ENCODE data around the gene NDUFAF2.
"Not testable (repeated sequence)": the region's sequence is repeated elsewhere in the genome, so short reads cannot be mapped to it uniquely, and the experiment has no call there.

NDUFAF2 gene

DNA sequence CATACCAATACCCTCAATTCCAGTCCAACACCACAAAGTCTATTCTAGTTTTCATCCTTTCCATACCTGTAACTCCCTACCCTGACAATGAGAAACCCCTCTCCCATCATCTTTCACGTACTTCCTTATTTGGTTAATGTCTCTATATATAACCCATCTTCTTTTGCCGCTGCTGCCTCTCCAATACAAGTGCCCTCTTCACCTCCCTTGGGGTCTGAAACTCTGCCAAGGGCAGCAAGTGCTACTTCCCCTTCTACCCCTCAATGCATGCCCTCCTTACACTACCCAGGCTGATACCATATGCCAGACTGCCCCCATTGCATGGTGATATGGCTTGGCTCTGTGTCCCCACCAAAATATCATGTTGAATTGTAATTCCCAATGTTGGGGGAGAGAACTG, 241.6 kb downstream of the NDUFAF2 start:
- TF ChIP-seq, protein P1, sequence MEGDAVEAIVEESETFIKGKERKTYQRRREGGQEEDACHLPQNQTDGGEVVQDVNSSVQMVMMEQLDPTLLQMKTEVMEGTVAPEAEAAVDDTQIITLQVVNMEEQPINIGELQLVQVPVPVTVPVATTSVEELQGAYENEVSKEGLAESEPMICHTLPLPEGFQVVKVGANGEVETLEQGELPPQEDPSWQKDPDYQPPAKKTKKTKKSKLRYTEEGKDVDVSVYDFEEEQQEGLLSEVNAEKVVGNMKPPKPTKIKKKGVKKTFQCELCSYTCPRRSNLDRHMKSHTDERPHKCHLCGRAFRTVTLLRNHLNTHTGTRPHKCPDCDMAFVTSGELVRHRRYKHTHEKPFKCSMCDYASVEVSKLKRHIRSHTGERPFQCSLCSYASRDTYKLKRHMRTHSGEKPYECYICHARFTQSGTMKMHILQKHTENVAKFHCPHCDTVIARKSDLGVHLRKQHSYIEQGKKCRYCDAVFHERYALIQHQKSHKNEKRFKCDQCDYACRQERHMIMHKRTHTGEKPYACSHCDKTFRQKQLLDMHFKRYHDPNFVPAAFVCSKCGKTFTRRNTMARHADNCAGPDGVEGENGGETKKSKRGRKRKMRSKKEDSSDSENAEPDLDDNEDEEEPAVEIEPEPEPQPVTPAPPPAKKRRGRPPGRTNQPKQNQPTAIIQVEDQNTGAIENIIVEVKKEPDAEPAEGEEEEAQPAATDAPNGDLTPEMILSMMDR (IDR thresholded peaks at IDR 0.05; ENCODE audit: control insufficient read depth, insufficient read depth, low read depth, low read length, missing control alignments), result no peak
- no peak overlapping the region for H3K4me3 ChIP-seq (ENCODE audit: control insufficient read depth, low read depth, low read length)
- DNase-seq (ENCODE audit: low read depth), result no peak

DNA sequence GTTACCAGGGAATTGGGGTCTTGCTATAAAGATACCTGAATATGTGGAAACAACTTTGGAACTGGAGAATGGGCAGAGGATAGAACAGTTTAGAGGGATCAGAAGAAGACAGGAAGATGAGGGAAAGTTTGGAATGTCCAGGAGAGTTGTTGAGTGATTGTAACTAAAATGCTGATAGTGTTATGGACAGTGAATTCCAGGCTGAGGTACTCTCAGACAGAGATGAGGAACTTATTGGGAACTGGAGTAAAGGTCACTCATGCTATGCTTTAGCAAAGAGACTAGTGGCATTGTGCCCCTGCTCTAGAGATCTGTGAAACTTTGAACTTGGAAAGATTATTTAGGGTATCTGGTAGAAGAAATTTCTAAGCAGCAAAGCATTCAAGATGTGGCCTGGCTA, 242.3 kb downstream of the NDUFAF2 start:
- not testable (repeated sequence) for DNase-seq (ENCODE audit: low read depth); H3K4me3 ChIP-seq (ENCODE audit: control insufficient read depth, low read depth, low read length)

DNA sequence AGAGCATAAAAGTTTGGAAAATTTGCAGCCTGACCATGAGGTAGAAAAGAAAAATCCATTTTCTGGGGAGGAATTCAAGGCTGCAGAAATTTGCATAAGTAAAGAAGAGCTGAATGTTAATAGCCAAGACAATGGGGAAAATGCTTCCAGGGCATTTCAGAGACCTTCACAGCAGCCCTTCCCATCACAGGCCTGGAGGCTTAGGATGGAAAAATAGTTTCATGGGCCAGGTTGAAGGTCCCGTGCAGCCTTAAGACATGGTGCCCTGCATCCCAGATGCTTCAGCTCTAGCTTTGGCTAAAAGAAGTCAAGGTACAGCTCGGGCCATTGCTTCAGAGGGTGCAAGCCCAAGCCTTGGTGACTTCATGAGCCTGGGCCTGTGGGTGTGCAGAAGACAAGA, 242.8 kb downstream of the NDUFAF2 start:
- H3K4me3 ChIP-seq (ENCODE audit: control insufficient read depth, low read depth, low read length), result not testable (repeated sequence)

DNA sequence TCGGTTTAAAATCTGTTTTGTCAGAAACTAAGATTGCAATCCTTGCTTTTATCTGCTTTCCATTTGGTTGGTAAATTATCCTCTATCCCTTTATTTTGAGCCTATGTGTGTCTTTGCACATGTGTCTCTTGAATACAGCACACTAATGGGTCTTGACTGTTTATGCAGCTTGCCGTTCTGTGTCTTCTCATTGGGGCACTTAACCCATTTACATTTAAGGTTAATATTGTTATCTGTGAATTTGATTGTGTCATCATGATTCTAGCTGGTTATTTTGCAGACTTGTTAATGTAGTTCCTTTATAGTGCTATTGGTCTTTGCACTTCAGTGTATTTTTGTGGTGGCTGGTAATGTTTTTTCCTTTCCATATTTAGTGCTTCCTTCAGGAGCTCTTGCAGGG, 253.6 kb downstream of the NDUFAF2 start:
- DNase-seq (ENCODE audit: low read depth), result no peak
- H3K4me3 ChIP-seq (ENCODE audit: control insufficient read depth, low read depth, low read length), result no peak overlapping the region
- TF ChIP-seq, protein P1 (IDR thresholded peaks at IDR 0.05; ENCODE audit: control insufficient read depth, insufficient read depth, low read depth, low read length, missing control alignments), result no peak

More for the DNA sequence above, 242.8 kb downstream of the NDUFAF2 start:
- DNase-seq (ENCODE audit: low read depth), result not testable (repeated sequence)

DNA sequence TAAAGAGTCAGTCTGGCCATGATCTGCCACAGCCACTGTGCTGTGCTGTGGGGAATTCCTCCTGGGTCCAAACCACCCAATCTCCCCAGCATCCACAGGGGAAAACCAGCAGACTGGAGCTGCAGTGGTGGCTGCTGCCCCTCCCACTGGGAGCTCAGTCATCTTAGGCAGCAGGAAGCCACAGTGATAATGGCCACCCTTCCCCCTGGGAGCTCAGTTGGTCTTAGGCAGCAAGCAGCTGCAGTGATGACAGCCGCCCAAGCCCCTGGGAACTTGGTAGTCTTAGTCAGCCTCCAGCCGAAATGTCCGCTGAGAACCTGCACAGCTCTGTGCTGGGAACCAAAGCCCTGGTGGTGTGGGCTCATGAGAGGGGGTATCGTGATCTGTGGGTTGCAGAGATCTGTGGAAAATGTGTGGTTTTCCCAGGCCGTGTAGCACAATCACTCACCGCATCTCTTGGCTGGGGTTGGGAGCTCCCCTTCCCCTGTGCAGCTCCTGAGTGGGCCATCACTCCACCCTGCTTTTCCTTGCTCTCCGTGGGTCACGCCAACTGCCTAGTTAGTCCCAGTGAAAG, 255.7 kb downstream of the NDUFAF2 start:
- H3K4me3 ChIP-seq (ENCODE audit: control insufficient read depth, low read depth, low read length), result no peak overlapping the region
- peak; percentile 4 for DNase-seq (ENCODE audit: low read depth)
- TF ChIP-seq, protein P1 (IDR thresholded peaks at IDR 0.05; ENCODE audit: control insufficient read depth, insufficient read depth, low read depth, low read length, missing control alignments), result no peak

DNA sequence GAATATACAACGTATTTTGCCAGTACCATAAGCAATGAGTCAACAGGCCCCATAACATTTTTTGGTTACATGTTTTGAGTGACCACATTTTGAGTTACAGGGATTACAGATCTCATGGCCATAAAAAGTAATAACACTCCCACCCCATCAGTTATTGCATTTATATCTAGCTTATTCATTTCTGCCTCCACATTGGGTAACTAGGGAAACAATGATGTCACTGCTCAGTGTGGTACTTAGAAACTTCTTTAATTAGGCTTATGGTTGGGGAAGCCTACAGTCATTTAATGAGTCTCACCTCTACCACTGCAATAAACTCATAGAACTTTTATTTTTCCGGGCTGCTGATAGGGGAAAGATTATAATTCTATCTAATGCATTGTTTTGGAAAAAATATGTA, 257.2 kb downstream of the NDUFAF2 start:
- peak; percentile 80 for DNase-seq (ENCODE audit: low read depth)
- TF ChIP-seq, protein P1 (IDR thresholded peaks at IDR 0.05; ENCODE audit: control insufficient read depth, insufficient read depth, low read depth, low read length, missing control alignments), result no peak

More for the DNA sequence above, 257.2 kb downstream of the NDUFAF2 start:
- H3K4me3 ChIP-seq (ENCODE audit: control insufficient read depth, low read depth, low read length), result no peak overlapping the region

Data from AG09309 (cell line).